Mucosa of stomach (tissue), 1 donor: ENCODE measurements around the gene VSIG10.

Experiments
- H3K27me3 ChIP-seq: one replicate; pipeline ENCODE4 v1.7.0; 2013; ENCODE audit warnings: mild to moderate bottlenecking, low read length; ENCODE audit not compliant: control insufficient read depth, insufficient read depth
- H3K36me3 ChIP-seq: one replicate; pipeline ENCODE4 v1.7.0; 2013; ENCODE audit warnings: low read length; ENCODE audit not compliant: control insufficient read depth, insufficient read depth
- H3K4me1 ChIP-seq: one replicate; pipeline ENCODE4 v1.7.0; 2013; ENCODE audit warnings: mild to moderate bottlenecking, low read length; ENCODE audit not compliant: control insufficient read depth, insufficient read depth
- H3K4me3 ChIP-seq: one replicate; pipeline ENCODE4 v1.7.0; 2013; ENCODE audit warnings: low read length
- H3K9ac ChIP-seq: one replicate; pipeline ENCODE4 v1.7.0; 2013; ENCODE audit warnings: mild to moderate bottlenecking, low read length, moderate library complexity
- H3K9me3 ChIP-seq: one replicate; pipeline ENCODE4 v1.7.0; 2013; ENCODE audit warnings: mild to moderate bottlenecking, low read length, moderate library complexity; ENCODE audit not compliant: control insufficient read depth
- donor health status: Pancreatic carcinoma.

Gene VSIG10

GRCh38 chr12:118064608-118065007 is 39.2 kb downstream of the VSIG10 start:
- H3K4me3 ChIP-seq: no peak overlapping the region
- no peaks in the 10 kb centered on the region for H3K9me3 ChIP-seq
- no peaks in the 10 kb centered on the region for H3K36me3 ChIP-seq
- no peak overlapping the region for H3K9ac ChIP-seq
- H3K4me1 ChIP-seq: peaks cover 28% of the 10 kb centered on the region
- no peaks in the 10 kb centered on the region for H3K27me3 ChIP-seq

GRCh38 chr12:118063576-118064391 is 40.0 kb downstream of the VSIG10 start:
- Histone ChIP-seq H3K36me3 (no peaks in the 10 kb centered on the region), H3K4me1 (peaks cover 36% of the 10 kb centered on the region), H3K4me3 (no peak overlapping the region), H3K9me3 (no peaks in the 10 kb centered on the region), H3K9ac (no peak overlapping the region), H3K27me3 (no peaks in the 10 kb centered on the region)

- H3K4me1 ChIP-seq: peaks cover 46% of the 10 kb centered on the region
- peak overlapping the region; percentile 94 for H3K4me3 ChIP-seq
- peak overlapping the region; percentile 100 for H3K9ac ChIP-seq
- no peaks in the 10 kb centered on the region for H3K27me3 ChIP-seq
- H3K36me3 ChIP-seq: no peaks in the 10 kb centered on the region
- no peaks in the 10 kb centered on the region for H3K9me3 ChIP-seq
Measured at GRCh38 chr12:118061873-118062843, 41.7 kb downstream of the VSIG10 start.

- Histone ChIP-seq H3K4me3 (peak within 1 kb of the TSS; percentile 94), H3K27me3 (no peaks in the 10 kb centered on the region), H3K9ac (peak within 1 kb of the TSS; percentile 100), H3K4me1 (peaks cover 55% of the 10 kb centered on the region), H3K9me3 (no peaks in the 10 kb centered on the region), H3K36me3 (no peaks in the 10 kb centered on the region)
Measured at GRCh38 chr12:118061011-118061872, 42.6 kb downstream of the VSIG10 start, which contains the start of gene WSB2. Gene WSB2 (minus strand): TSS chr12:118061179. CDS start chr12:118061048, 131 bp downstream.

GRCh38 chr12:118060301-118061010 is 43.4 kb downstream of the VSIG10 start:
- Histone ChIP-seq H3K9ac (peak overlapping the region; percentile 97), H3K4me1 (peaks cover 62% of the 10 kb centered on the region), H3K36me3 (no peaks in the 10 kb centered on the region), H3K9me3 (no peaks in the 10 kb centered on the region), H3K4me3 (peak overlapping the region; percentile 85), H3K27me3 (no peaks in the 10 kb centered on the region)

GRCh38 chr12:118059341-118060191 is 44.2 kb downstream of the VSIG10 start:
- H3K27me3 ChIP-seq: no peaks in the 10 kb centered on the region
- no peaks in the 10 kb centered on the region for H3K9me3 ChIP-seq
- H3K9ac ChIP-seq: peak overlapping the region; percentile 97
- peaks cover 62% of the 10 kb centered on the region for H3K4me1 ChIP-seq
- H3K36me3 ChIP-seq: no peaks in the 10 kb centered on the region
- peak overlapping the region; percentile 85 for H3K4me3 ChIP-seq

GRCh38 chr12:118058881-118059280 is 44.9 kb downstream of the VSIG10 start:
- H3K4me3 ChIP-seq: no peak overlapping the region
- H3K9ac ChIP-seq: peak overlapping the region; percentile 97
- H3K27me3 ChIP-seq: no peaks in the 10 kb centered on the region
- peaks cover 59% of the 10 kb centered on the region for H3K4me1 ChIP-seq
- H3K9me3 ChIP-seq: no peaks in the 10 kb centered on the region
- no peaks in the 10 kb centered on the region for H3K36me3 ChIP-seq

- Histone ChIP-seq H3K27me3 (no peaks in the 10 kb centered on the region), H3K4me1 (peaks cover 59% of the 10 kb centered on the region), H3K9ac (no peak overlapping the region), H3K36me3 (no peaks in the 10 kb centered on the region), H3K9me3 (no peaks in the 10 kb centered on the region), H3K4me3 (no peak overlapping the region)
Measured at GRCh38 chr12:118058227-118058626, 45.6 kb downstream of the VSIG10 start.

- H3K9me3 ChIP-seq: no peaks in the 10 kb centered on the region
- no peaks in the 10 kb centered on the region for H3K27me3 ChIP-seq
- H3K9ac ChIP-seq: no peak overlapping the region
- H3K36me3 ChIP-seq: no peaks in the 10 kb centered on the region
- peak overlapping the region; percentile 9 for H3K4me3 ChIP-seq
- peaks cover 66% of the 10 kb centered on the region for H3K4me1 ChIP-seq
Measured at GRCh38 chr12:118055865-118056773, 47.7 kb downstream of the VSIG10 start.

GRCh38 chr12:118055144-118055557 is 48.7 kb downstream of the VSIG10 start:
- no peaks in the 10 kb centered on the region for H3K27me3 ChIP-seq
- peaks cover 66% of the 10 kb centered on the region for H3K4me1 ChIP-seq
- no peaks in the 10 kb centered on the region for H3K9me3 ChIP-seq
- H3K4me3 ChIP-seq: no peak overlapping the region
- H3K36me3 ChIP-seq: no peaks in the 10 kb centered on the region
- no peak overlapping the region for H3K9ac ChIP-seq
